A549 (cell line): ENCODE results near the gene NPAS1.

Experiments
- MAX ChIP-seq: IDR thresholded peaks from 2 replicates; pipeline ENCODE4 v1.6.1; 2012
- TF ChIP-seq, protein P1 (sequence below): fragments of 200-600 bp; sonication (generic); IDR thresholded peaks from 2 replicates; pipeline ENCODE4 v1.6.1; 2016; ENCODE audit warnings: antibody characterized with exemption, mild to moderate bottlenecking, moderate library complexity

GRCh38 chr19:47005164-47005641, 14.4 kb upstream of the NPAS1 start:
- TF ChIP-seq, protein P1, sequence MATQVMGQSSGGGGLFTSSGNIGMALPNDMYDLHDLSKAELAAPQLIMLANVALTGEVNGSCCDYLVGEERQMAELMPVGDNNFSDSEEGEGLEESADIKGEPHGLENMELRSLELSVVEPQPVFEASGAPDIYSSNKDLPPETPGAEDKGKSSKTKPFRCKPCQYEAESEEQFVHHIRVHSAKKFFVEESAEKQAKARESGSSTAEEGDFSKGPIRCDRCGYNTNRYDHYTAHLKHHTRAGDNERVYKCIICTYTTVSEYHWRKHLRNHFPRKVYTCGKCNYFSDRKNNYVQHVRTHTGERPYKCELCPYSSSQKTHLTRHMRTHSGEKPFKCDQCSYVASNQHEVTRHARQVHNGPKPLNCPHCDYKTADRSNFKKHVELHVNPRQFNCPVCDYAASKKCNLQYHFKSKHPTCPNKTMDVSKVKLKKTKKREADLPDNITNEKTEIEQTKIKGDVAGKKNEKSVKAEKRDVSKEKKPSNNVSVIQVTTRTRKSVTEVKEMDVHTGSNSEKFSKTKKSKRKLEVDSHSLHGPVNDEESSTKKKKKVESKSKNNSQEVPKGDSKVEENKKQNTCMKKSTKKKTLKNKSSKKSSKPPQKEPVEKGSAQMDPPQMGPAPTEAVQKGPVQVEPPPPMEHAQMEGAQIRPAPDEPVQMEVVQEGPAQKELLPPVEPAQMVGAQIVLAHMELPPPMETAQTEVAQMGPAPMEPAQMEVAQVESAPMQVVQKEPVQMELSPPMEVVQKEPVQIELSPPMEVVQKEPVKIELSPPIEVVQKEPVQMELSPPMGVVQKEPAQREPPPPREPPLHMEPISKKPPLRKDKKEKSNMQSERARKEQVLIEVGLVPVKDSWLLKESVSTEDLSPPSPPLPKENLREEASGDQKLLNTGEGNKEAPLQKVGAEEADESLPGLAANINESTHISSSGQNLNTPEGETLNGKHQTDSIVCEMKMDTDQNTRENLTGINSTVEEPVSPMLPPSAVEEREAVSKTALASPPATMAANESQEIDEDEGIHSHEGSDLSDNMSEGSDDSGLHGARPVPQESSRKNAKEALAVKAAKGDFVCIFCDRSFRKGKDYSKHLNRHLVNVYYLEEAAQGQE, result no peak
- TF ChIP-seq MAX, result no peak
